Loucy (cell line): ENCODE results near the gene ASTL.

Experiments used
- H2AFZ ChIP-seq: fragments of 200-600 bp; sonication (generic); 2 replicates; pipeline ENCODE4 v1.6.0; 2016; ENCODE audit warnings: antibody characterized with exemption, mild to moderate bottlenecking, low read length, moderate library complexity
- H3F3A ChIP-seq: fragments of 200-600 bp; 2 replicates; pipeline ENCODE4 v1.6.0; 2016; ENCODE audit warnings: antibody characterized with exemption, low read depth, mild to moderate bottlenecking
- H3K27me3 ChIP-seq: fragments of 200-600 bp; sonication (generic); 2 replicates; pipeline ENCODE4 v1.6.1; 2014; ENCODE audit warnings: low read length, mild to moderate bottlenecking; ENCODE audit not compliant: insufficient read depth, poor library complexity, severe bottlenecking
- H3K36me3 ChIP-seq: fragments of 200-600 bp; sonication (generic); 2 replicates; pipeline ENCODE4 v1.6.1; 2016; ENCODE audit warnings: low read length; ENCODE audit not compliant: insufficient read depth
- H3K4me1 ChIP-seq: fragments of 200-600 bp; sonication (generic); 2 replicates; pipeline ENCODE4 v1.5.1; 2014; ENCODE audit warnings: low read length, mild to moderate bottlenecking; ENCODE audit not compliant: insufficient read depth, poor library complexity, severe bottlenecking
- H3K4me2 ChIP-seq: fragments of 200-600 bp; sonication (generic); 2 replicates; pipeline ENCODE4 v1.6.0; 2014; ENCODE audit warnings: antibody characterized with exemption, low read length, low read depth, mild to moderate bottlenecking; ENCODE audit not compliant: poor library complexity, severe bottlenecking
- H3K4me3 ChIP-seq: fragments of 200-600 bp; sonication (generic); 2 replicates; pipeline ENCODE4 v1.5.1; 2014; ENCODE audit warnings: low read length, mild to moderate bottlenecking, mixed read lengths; ENCODE audit not compliant: poor library complexity, severe bottlenecking
- H3K79me2 ChIP-seq: fragments of 200-600 bp; sonication (generic); 2 replicates; pipeline ENCODE4 v1.6.1; 2014; ENCODE audit warnings: low read length; ENCODE audit not compliant: insufficient read depth
- H3K9ac ChIP-seq: fragments of 200-600 bp; sonication (generic); 2 replicates; pipeline ENCODE4 v1.6.0; 2014; ENCODE audit warnings: mild to moderate bottlenecking, low read depth, low read length, moderate library complexity; ENCODE audit not compliant: poor library complexity, severe bottlenecking
- H3K9me2 ChIP-seq: fragments of 200-600 bp; sonication (generic); replicated peaks from 2 replicates; pipeline ENCODE4 v1.6.1; 2016; ENCODE audit warnings: low read depth, low read length, mixed read lengths
- H3K9me3 ChIP-seq: fragments of 200-600 bp; sonication (generic); 2 replicates; pipeline ENCODE4 v1.6.1; 2014; ENCODE audit warnings: mild to moderate bottlenecking, antibody characterized with exemption, low read length, low read depth; ENCODE audit not compliant: insufficient read depth
- H4K20me1 ChIP-seq: fragments of 200-600 bp; sonication (generic); 2 replicates; pipeline ENCODE4 v1.6.0; 2014; ENCODE audit warnings: antibody characterized with exemption, low read length, mild to moderate bottlenecking; ENCODE audit not compliant: insufficient read depth, poor library complexity, severe bottlenecking
- CTCF ChIP-seq: fragments of 200-600 bp; sonication (generic); conservative IDR thresholded peaks from 2 replicates; pipeline ENCODE4 v1.5.1; 2014; ENCODE audit warnings: mild to moderate bottlenecking, antibody characterized with exemption, low read length
- EZH2phosphoT487 ChIP-seq: fragments of 200-600 bp; IDR thresholded peaks from 2 replicates; pipeline ENCODE4 v1.6.1; 2018; ENCODE audit warnings: antibody characterized with exemption, mild to moderate bottlenecking, moderate library complexity, borderline replicate concordance

The ASTL gene

GRCh38 chr2:96123936-96124335, 14.4 kb downstream of the ASTL start:
- Histone ChIP-seq H3K27me3 (no peaks in the 10 kb centered on the region), H4K20me1 (no peaks in the 10 kb centered on the region), H3K9me3 (no peaks in the 10 kb centered on the region), H3K9me2 (no peaks in the 10 kb centered on the region), H2AFZ (no peak overlapping the region), H3K4me3 (no peak overlapping the region), H3K4me1 (no peaks in the 10 kb centered on the region), H3K36me3 (no peaks in the 10 kb centered on the region), H3K79me2 (no peaks in the 10 kb centered on the region), H3F3A (no peaks in the 10 kb centered on the region), H3K4me2 (no peak overlapping the region), H3K9ac (no peak overlapping the region)
- no peak for TF ChIP-seq EZH2phosphoT487
- no peak for TF ChIP-seq CTCF

- Histone ChIP-seq H3K9me3 (no peaks in the 10 kb centered on the region), H4K20me1 (no peaks in the 10 kb centered on the region), H3K27me3 (no peaks in the 10 kb centered on the region), H3K79me2 (no peaks in the 10 kb centered on the region), H3K4me3 (no peak overlapping the region), H3K9ac (no peak overlapping the region), H3K4me1 (no peaks in the 10 kb centered on the region), H3K9me2 (no peaks in the 10 kb centered on the region), H3K36me3 (no peaks in the 10 kb centered on the region), H3K4me2 (no peak overlapping the region), H3F3A (no peaks in the 10 kb centered on the region), H2AFZ (no peak overlapping the region)
- TF ChIP-seq CTCF (no peak), EZH2phosphoT487 (no peak)
Observed at GRCh38 chr2:96123290-96123689, 15.0 kb downstream of the ASTL start.

GRCh38 chr2:96122391-96122790, 15.9 kb downstream of the ASTL start:
- no peaks in the 10 kb centered on the region for H3K9me3 ChIP-seq
- H3K9ac ChIP-seq, result no peak overlapping the region
- no peaks in the 10 kb centered on the region for H3K27me3 ChIP-seq
- no peaks in the 10 kb centered on the region for H3K36me3 ChIP-seq
- H4K20me1 ChIP-seq, result no peaks in the 10 kb centered on the region
- H3K4me3 ChIP-seq, result no peak overlapping the region
- no peaks in the 10 kb centered on the region for H3F3A ChIP-seq
- H3K4me1 ChIP-seq, result no peaks in the 10 kb centered on the region
- no peak overlapping the region for H3K4me2 ChIP-seq
- TF ChIP-seq EZH2phosphoT487 (no peak), CTCF (no peak)
- no peaks in the 10 kb centered on the region for H3K9me2 ChIP-seq
- no peak overlapping the region for H2AFZ ChIP-seq
- no peaks in the 10 kb centered on the region for H3K79me2 ChIP-seq
